Stimulated activated CD4-positive, alpha-beta T cell treated with anti-CD3 and anti-CD28 coated beads, Interleukin-1b, Interleukin-23, amount 100 ng/mL, for 24 hours (primary cell): ENCODE measurements around the gene FAM163B.
A peak's percentile ranks its signal among the peaks of the same experiment; 100 is the strongest.

Experiments
- DNase-seq, 4 experiments: peaks; one replicate each; pipeline ENCODE4 v3.0.0-alpha.2; 2020; ENCODE audit warnings: low read depth in 4 of 4, low spot score in 1 of 4

Gene FAM163B

GRCh38 chr9:133599470-133600173, 9.6 kb downstream of the FAM163B start:
- DNase-seq, result no peak

- no peak for DNase-seq
These were observed 10.2 kb downstream of the FAM163B start for GRCh38 chr9:133598978-133599377.

- no peak for DNase-seq
These were observed 11.8 kb downstream of the FAM163B start for GRCh38 chr9:133597316-133597957.

GRCh38 chr9:133595910-133596309, 13.3 kb downstream of the FAM163B start:
- DNase-seq, result no peak

- DNase-seq, result no peak
These were observed 14.9 kb downstream of the FAM163B start for GRCh38 chr9:133594310-133594709.

GRCh38 chr9:133593587-133594253, 15.5 kb downstream of the FAM163B start:
- no peak for DNase-seq

GRCh38 chr9:133592731-133593409, 16.3 kb downstream of the FAM163B start:
- DNase-seq, result no peak

- no peak for DNase-seq
These were observed 17.2 kb downstream of the FAM163B start for GRCh38 chr9:133591985-133592384.

GRCh38 chr9:133591116-133591910, 17.9 kb downstream of the FAM163B start:
- no peak for DNase-seq

- DNase-seq, result no peak
These were observed 18.8 kb downstream of the FAM163B start for GRCh38 chr9:133590231-133590855.

- peak; percentile 16 to 28 (median 26) for DNase-seq
These were observed 19.5 kb downstream of the FAM163B start for GRCh38 chr9:133589454-133590227.

- no peak for DNase-seq
These were observed 21.7 kb downstream of the FAM163B start for GRCh38 chr9:133587466-133587865.

- DNase-seq, result no peak
These were observed 22.1 kb downstream of the FAM163B start for GRCh38 chr9:133587051-133587450.

GRCh38 chr9:133585481-133586351, 23.5 kb downstream of the FAM163B start:
- no peak for DNase-seq

GRCh38 chr9:133584559-133585476, 24.4 kb downstream of the FAM163B start:
- DNase-seq, result no peak

GRCh38 chr9:133584167-133584558, 25.0 kb downstream of the FAM163B start:
- DNase-seq, result no peak

- DNase-seq, result no peak
These were observed 25.6 kb downstream of the FAM163B start for GRCh38 chr9:133583586-133583985.

GRCh38 chr9:133583111-133583510, 26.1 kb downstream of the FAM163B start:
- no peak for DNase-seq
